Esophagus squamous epithelium (tissue), 5 donors: Measurements from ENCODE around the gene SLC6A7. TPM values are rescaled to one million over a fixed set of nuclear protein-coding genes. Genes with fewer than 3 reads are reported as not detected.

Experiments
- DNase-seq: peaks from one replicate; lab custom pipeline; 2025; lab: John Stamatoyannopoulos, UW
- H3K27ac ChIP-seq, 4 donors: fragments of 200-600 bp; sonication (generic); one replicate each; pipeline ENCODE4 v1.5.1; 2016 to 2019; ENCODE audit warnings: mild to moderate bottlenecking in 1 of 4
- H3K27me3 ChIP-seq, 4 donors: fragments of 200-600 bp; sonication (generic); 1 replicate in 3 of 4; 2 replicates in 1 of 4; pipeline versions ENCODE4 v1.5.1 to v1.6.0; 2017 to 2021; ENCODE audit warnings: antibody characterized with exemption in 1 of 4
- H3K36me3 ChIP-seq, 3 donors: fragments of 200-600 bp; sonication (generic); one replicate each; pipeline ENCODE4 v1.5.1; 2016 to 2019
- H3K4me1 ChIP-seq, 3 donors: fragments of 200-600 bp; sonication (generic); one replicate each; pipeline ENCODE4 v1.5.1; 2017 to 2019
- H3K4me3 ChIP-seq, 4 donors: fragments of 200-600 bp; sonication (generic); 1 replicate in 3 of 4; 2 replicates in 1 of 4; pipeline ENCODE4 v1.5.1; 2016 to 2019; ENCODE audit warnings: mild to moderate bottlenecking in 2 of 4, moderate library complexity in 1 of 4
- H3K9me3 ChIP-seq, 3 donors: fragments of 200-600 bp; sonication (generic); one replicate each; pipeline ENCODE4 v1.5.1; 2016 to 2019
- CTCF ChIP-seq, 6 experiments: fragments of 450-650 bp in 4 of 6; fragments of 200-600 bp in 2 of 6; sonication (generic) in 2 of 6; IDR thresholded peaks; one replicate each; pipeline ENCODE4 v1.5.1; 2016 to 2019; ENCODE audit warnings: antibody characterized with exemption in 6 of 6, mild to moderate bottlenecking in 4 of 6, moderate library complexity in 4 of 6
- POLR2A ChIP-seq, 4 donors: fragments of 450-650 bp; IDR thresholded peaks; one replicate each; pipeline ENCODE4 v1.6.1; 2017; ENCODE audit warnings: antibody characterized with exemption in 4 of 4, mild to moderate bottlenecking in 4 of 4, moderate library complexity in 3 of 4
- WGBS, 2 donors: methylation state at CpG; one replicate each; pipeline ENCODE4 v1.1.5; 2018; 5-methylcytosine and 5-hydroxymethylcytosine counted together
- intact Hi-C: fragments of 100-400 bp; cut with DNase I; formaldehyde crosslinking; loops from one replicate; pipeline ENCODE4 v1.15.0; 2022
- total RNA-seq, 4 donors: library from RNA; depleted of rRNA; stranded (reverse); fragments of >200 nt; gene quantifications; one replicate each; pipeline ENCODE4 v1.1.0, GENCODE V29; 2016
- donor health status: DM: yes; HTN: yes; CAD: no.

SLC6A7 gene
- total RNA-seq, 4 donors from 2014 or later: not detected

DNA sequence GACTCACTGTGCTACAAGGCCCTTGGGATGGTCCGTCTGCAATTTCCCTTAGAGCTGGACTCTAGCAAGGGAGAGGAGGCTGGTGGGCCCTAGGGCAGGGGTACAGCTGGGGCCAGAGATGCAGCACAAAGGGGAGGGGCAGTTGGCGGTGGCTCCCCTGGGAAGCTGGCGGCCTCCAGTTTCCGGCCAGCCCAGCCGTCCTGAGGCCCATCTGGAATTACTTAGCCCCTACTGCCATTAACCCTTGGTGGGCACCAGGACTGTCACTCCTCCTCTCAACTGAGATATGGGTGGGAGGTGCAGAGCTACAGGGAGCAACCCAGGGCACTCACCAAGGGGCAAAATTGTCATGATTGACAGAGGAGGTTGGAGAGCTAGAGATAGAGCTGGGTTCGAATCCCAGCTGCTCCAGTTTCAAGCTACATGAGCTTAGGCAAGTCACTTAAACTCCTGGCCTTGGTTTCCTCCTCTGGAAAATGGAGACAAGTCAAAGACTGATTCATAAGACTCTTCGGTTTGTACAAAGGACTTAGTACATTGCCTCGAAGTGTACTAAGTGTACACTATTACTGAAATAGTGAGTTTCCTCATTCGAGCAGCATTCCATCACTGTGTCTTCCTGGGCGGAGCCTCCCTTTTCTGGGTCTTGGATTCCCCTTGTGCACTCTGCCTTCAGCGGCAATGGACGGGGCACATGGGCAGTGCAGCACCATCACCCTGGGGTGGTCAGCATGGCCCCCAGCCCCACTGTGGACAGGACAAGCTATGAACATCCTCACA is 31.5 kb upstream of the SLC6A7 start:
- WGBS, 2 donors: 50 to 55% methylated on average over 5 to 6 of the region's 12 CpGs
- no peak for DNase-seq
- Histone ChIP-seq H3K27me3 (peaks cover 0 to 45% (median 0%) of the 10 kb centered on the region in 4 donors), H3K36me3 (no peaks in the 10 kb centered on the region), H3K4me3 (no peak overlapping the region), H3K27ac (peak overlapping the region; percentile 28 to 91 (median 89)), H3K9me3 (no peaks in the 10 kb centered on the region), H3K4me1 (peaks cover 10 to 63% (median 13%) of the 10 kb centered on the region in 3 donors)
- intact Hi-C loops: no loop called here
- TF ChIP-seq POLR2A (IDR thresholded peaks at IDR 0.05): no peak
- TF ChIP-seq CTCF (IDR thresholded peaks at IDR 0.05): no peak

DNA sequence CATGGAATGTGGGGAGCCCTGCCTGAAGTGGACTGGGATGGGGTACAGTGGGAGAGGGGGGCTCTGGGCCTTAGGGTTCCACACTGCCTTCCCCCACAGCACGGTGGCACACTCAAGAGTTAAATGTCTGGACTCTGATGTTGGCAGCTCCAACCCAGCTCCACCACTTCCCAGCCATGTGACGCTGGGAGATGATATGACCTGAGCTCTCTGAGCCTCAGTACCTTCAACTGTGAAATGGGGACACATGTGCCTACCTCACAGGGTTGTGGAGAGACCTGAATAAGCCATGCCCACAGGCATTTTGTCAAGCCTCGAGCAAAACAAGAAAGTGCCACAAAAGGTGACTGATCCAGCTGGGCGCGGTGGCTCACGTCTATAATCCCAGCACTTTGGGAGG is 30.8 kb upstream of the SLC6A7 start:
- H3K36me3 ChIP-seq: no peaks in the 10 kb centered on the region
- WGBS, 2 donors: 54 to 58% methylated on average over 3 of the region's 6 CpGs
- H3K27me3 ChIP-seq: peaks cover 0 to 42% (median 0%) of the 10 kb centered on the region in 4 donors
- peak overlapping the region in 3 of 4 donors; percentile 87 to 91 (median 91) for H3K27ac ChIP-seq
- H3K4me1 ChIP-seq: peaks cover 10 to 64% (median 13%) of the 10 kb centered on the region in 3 donors
- intact Hi-C loops: no loop called here
- H3K9me3 ChIP-seq: no peaks in the 10 kb centered on the region
- no peak for DNase-seq
- H3K4me3 ChIP-seq: no peak overlapping the region
- TF ChIP-seq CTCF (IDR thresholded peaks at IDR 0.05) (no peak), POLR2A (IDR thresholded peaks at IDR 0.05) (no peak)

DNA sequence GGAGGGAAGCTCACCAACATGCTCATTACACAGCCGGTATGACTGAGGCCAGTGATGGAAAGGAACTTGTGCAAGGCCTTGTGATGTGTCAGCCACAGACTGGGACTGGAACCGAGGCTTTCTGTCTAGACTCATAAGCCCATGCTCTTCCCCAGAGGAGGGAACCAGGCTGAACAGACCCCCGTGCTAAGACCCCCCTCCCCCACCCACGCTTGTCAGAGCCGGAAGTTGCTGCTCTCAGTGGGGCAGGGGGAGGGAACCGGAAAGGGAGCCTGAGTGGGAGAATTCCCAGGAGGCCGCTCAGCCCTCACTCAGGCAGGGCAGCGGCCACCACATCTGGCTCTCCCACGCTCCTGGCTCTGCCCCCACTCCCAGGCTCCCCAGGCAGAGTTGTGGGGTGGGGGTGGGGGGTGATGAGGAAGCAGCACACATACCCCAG is 30.1 kb upstream of the SLC6A7 start:
- H3K27ac ChIP-seq: peak overlapping the region in 3 of 4 donors; percentile 87 to 91 (median 91)
- no peak overlapping the region for H3K4me3 ChIP-seq
- H3K4me1 ChIP-seq: peaks cover 15 to 71% (median 15%) of the 10 kb centered on the region in 3 donors
- H3K27me3 ChIP-seq: peaks cover 0 to 36% (median 0%) of the 10 kb centered on the region in 4 donors
- DNase-seq: no peak
- intact Hi-C loops: loop anchor here (5.0 kb wide), 1 partner anchor 58 kb away; no protein-coding TSS in a partner anchor
- H3K36me3 ChIP-seq: no peaks in the 10 kb centered on the region
- no peaks in the 10 kb centered on the region for H3K9me3 ChIP-seq
- 37 to 44% methylated on average over 2 to 6 of the region's 9 CpGs for WGBS, 2 donors
- TF ChIP-seq CTCF (IDR thresholded peaks at IDR 0.05) (no peak), POLR2A (IDR thresholded peaks at IDR 0.05) (no peak)

DNA sequence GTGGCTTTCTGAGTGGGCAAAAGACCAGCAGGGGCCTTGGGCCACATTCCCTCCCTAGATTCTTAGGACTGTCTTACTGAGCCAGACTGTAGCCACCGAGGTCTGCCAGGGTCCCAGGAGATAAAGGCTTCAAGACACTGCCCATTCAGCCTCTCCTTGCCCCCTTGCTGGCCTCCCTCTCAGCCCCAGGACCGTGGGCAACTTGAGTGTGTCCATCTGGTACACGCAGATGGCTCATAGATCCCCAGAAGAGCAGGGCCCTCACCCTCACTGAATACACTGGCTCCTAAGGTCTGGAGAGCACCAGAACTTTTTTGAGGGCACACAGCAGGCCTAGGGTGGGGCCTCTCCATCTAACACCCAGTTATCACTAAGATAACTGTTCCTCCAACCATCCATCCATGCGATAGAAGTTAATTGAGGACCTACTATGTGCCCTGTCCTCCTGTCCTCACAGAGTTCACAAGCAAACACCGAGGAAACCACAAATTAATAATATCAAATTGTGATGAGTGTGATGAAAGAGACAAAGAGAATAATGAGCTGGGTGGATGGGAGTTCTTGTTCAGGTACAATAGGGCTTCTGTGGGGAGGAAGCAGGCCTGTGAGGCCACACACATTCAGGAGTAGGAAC is 29.3 kb upstream of the SLC6A7 start:
- H3K36me3 ChIP-seq: no peaks in the 10 kb centered on the region

More for the DNA sequence above, 29.3 kb upstream of the SLC6A7 start:
- H3K9me3 ChIP-seq: no peaks in the 10 kb centered on the region
- peaks cover 14 to 77% (median 15%) of the 10 kb centered on the region in 3 donors for H3K4me1 ChIP-seq
- peak overlapping the region in 3 of 4 donors; percentile 87 to 91 (median 91) for H3K27ac ChIP-seq
- intact Hi-C loops: loop anchor here (5.0 kb wide), 1 partner anchor 57 kb away; no protein-coding TSS in a partner anchor
- WGBS, 2 donors: 60 to 68% methylated on average over 2 to 3 of the region's 5 CpGs
- no peak for DNase-seq
- no peak overlapping the region for H3K4me3 ChIP-seq
- H3K27me3 ChIP-seq: peaks cover 0 to 36% (median 0%) of the 10 kb centered on the region in 4 donors
- no peak for TF ChIP-seq CTCF (IDR thresholded peaks at IDR 0.05)
- no peak for TF ChIP-seq POLR2A (IDR thresholded peaks at IDR 0.05)
